IPS DF 6.9 (cell line): ENCODE measurements around the gene SLC7A5.

Source experiments
- DNase-seq: peaks from one replicate; pipeline ENCODE4 v3.0.0-alpha.2; 2013; ENCODE audit warnings: low read depth, low spot score
- H3K27ac ChIP-seq: one replicate; pipeline ENCODE4 v1.5.1; 2013; ENCODE audit warnings: low read length, control low read depth
- H3K27me3 ChIP-seq: 2 replicates; pipeline ENCODE4 v1.6.1; 2013; ENCODE audit warnings: mild to moderate bottlenecking, low read length; ENCODE audit not compliant: control insufficient read depth, insufficient read depth
- H3K36me3 ChIP-seq: 2 replicates; pipeline ENCODE4 v1.6.1; 2013; ENCODE audit warnings: low read length; ENCODE audit not compliant: control insufficient read depth, insufficient read depth
- H3K4me1 ChIP-seq: 2 replicates; pipeline ENCODE4 v1.6.1; 2013; ENCODE audit warnings: low read length; ENCODE audit not compliant: control insufficient read depth, insufficient read depth
- H3K4me3 ChIP-seq: 2 replicates; pipeline ENCODE4 v1.5.1; 2013; ENCODE audit warnings: mild to moderate bottlenecking, low read length
- H3K9me3 ChIP-seq: 2 replicates; pipeline ENCODE4 v1.6.1; 2013; ENCODE audit warnings: low read length, inconsistent platforms; ENCODE audit not compliant: control insufficient read depth, insufficient read depth
- WGBS: extraction: QIAGEN DNeasy Blood & Tissue Kit; methylation state at CpG from one replicate; pipeline ENCODE4 v1.1.7; 2013; ENCODE audit warnings: mixed read lengths, missing lambda C conversion rate; ENCODE audit not compliant: insufficient read length, insufficient coverage; 5-methylcytosine and 5-hydroxymethylcytosine counted together

Gene SLC7A5

DNA sequence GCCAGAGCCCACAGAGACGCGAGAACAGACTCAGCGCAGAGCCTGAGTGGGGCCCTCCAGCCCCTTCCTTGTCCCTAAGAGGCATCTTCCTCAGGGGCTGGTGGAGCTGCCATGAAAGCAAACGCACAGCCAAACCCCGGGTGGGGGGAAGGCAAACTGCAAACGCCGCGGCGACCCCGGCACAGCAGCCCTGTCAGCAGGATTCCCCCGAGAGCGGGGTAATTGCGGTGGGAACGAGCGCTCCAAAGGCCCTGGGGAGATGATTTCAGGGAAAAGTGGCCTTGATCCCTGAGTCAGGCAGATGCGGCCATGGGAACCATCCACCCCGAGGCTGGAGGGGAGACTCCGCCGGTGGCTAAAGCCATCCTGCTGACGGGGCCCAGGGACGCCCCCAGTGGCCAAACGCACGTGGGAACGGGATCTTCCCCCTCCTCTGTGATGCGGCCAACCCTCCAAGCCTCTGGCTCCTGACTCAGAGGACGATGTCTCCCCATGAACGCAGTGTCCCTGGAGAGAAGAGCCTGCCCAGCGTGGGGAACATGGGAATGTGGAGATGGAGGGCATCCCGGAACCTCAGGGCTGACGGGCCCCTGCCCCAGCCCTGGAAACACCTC, 25.1 kb downstream of the SLC7A5 start:
- Histone ChIP-seq H3K9me3 (no peaks in the 10 kb centered on the region), H3K4me3 (no peak overlapping the region), H3K27me3 (no peaks in the 10 kb centered on the region), H3K27ac (no peak overlapping the region), H3K4me1 (no peaks in the 10 kb centered on the region), H3K36me3 (peaks cover 22% of the 10 kb centered on the region)
- no CpG with 5 or more reads among the region's 30 CpGs for WGBS
- DNase-seq, result no peak

DNA sequence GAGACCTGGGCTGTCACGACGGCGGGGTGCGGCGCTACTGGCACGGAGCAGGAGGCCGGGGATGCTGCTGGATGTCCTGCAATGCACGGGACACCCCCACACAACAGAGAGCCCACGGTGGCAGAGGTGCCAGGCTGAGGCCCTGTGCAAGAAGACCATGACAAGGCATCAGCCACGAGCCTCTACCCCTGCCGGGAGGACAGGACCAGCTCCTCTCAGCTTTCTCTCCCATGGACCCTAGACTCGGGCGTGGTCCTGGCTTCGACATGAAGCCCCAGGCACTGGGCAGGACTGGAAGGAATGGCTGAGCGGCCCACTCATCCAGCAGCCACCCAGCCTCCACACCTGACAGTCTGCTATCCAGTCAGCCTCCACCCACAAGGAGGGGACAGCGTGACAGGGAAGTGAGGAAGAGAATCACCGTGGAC, 25.6 kb downstream of the SLC7A5 start:
- Histone ChIP-seq H3K4me3 (no peak overlapping the region), H3K4me1 (no peaks in the 10 kb centered on the region), H3K9me3 (no peaks in the 10 kb centered on the region), H3K36me3 (peaks cover 26% of the 10 kb centered on the region), H3K27ac (no peak overlapping the region), H3K27me3 (no peaks in the 10 kb centered on the region)
- no peak for DNase-seq
- no CpG with 5 or more reads among the region's 17 CpGs for WGBS

DNA sequence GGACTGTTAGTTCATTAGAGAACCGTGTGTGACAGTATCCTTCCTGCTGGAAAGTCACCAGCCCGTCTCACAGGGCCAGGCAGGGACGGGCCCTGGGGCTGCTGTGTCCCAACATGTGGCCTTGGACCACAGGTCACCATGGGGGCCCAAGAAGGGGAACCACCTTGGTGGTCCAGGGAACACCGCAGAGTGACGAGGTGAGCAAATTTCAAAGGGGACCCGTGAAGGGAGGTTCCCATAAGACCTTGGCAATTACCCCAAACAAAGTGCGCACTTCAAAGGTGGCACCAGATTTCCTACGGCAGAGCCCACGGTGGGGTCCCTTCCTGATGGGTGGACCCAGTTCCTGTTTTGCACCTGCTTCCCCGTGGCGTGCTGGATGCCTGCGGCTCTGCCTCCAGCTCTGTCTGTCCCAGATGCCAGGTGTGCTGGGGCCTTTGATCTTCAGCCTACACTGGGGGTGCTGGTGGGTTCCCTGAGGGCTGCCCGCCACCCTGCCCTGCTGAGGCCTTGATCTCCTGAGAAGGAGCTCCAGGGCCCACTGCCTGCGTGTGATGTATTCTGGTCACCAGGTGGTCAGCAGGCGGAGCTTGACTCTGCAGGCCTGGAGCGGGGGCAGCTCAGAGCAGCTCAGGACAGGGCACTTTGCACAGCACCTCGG, 27.0 kb downstream of the SLC7A5 start:
- Histone ChIP-seq H3K4me3 (no peak overlapping the region), H3K9me3 (no peaks in the 10 kb centered on the region), H3K27me3 (no peaks in the 10 kb centered on the region), H3K4me1 (no peaks in the 10 kb centered on the region), H3K36me3 (peaks cover 35% of the 10 kb centered on the region), H3K27ac (no peak overlapping the region)
- DNase-seq, result no peak
- no CpG with 5 or more reads among the region's 17 CpGs for WGBS

DNA sequence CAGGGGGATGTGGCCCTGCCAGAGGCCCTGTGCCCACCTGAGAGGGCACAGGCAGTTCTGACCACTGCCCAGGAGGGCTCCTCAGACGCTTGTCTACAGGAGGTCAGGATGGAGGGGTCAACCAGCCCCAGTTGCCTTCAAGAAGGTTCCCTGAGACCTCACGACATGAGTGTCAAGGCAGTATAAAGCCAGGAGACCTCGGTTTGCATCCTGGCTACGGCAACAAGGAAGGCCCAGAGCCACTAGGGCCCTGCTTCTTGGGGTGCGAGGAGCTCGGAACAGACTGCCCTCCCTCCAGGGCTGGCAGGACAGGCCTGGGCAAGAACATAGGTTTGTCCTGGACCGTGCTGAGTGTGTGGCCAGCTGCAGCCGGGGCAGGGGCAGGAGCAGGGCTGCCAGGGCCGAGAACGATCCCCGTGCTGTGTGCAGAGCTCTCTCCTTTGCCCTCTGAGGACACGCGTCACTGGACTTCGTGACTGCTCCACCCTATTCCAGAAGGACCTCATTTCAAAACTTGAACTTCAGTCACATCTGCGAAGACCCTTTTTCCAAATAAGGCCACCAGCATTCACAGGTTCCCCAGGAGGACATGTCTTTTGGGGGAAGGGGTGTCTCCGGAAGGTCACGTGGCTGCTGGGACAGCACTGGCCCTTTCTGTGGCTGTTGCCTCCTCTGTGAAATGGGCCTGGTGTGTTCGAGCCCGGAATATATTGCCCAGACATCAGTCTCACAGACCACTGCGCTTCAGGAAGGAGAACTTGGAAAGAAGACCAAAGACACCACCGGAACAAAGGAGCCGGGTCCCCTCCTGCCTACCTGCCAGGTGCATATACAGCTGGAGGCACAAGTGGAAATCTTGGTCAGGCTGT, 27.7 kb downstream of the SLC7A5 start:
- no peaks in the 10 kb centered on the region for H3K9me3 ChIP-seq
- peaks cover 42% of the 10 kb centered on the region for H3K36me3 ChIP-seq
- DNase-seq, result no peak
- no peaks in the 10 kb centered on the region for H3K4me1 ChIP-seq
- H3K27me3 ChIP-seq, result no peaks in the 10 kb centered on the region
- no CpG with 5 or more reads among the region's 22 CpGs for WGBS
- H3K27ac ChIP-seq, result no peak overlapping the region
- H3K4me3 ChIP-seq, result no peak overlapping the region

DNA sequence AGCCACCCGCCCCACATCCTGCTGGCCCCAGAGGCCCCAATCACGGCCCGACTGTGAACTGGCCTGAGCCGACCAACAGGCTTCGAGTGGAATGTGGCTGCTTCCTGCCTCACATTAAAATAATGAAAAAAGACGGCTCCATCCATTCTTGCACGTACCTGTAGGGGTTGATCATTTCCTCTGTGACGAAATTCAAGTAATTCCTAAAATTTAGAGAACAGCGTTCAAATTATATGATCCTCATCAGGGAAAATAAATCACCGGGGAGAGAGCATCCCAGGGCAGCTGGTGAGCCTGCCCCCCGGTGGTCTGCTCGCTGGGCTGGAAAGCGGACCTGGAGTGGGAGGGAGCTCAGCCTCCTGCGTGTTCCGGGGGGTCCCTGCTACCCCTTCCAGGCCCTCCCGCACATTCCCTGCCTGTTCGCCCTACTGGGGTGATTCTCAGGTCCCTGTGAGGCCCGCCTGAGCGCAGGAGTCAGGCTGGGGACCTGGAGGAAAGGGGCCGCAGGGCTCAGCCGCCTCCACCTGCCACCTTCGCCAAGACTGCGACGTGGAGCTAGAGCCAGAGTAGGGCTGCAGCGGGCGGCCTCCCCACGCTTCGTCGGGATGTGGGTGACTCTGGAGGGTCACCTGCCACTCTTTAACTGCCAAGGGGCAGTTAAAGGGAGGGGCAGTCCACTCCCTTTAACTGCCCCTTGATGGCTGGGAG, 28.9 kb downstream of the SLC7A5 start:
- H3K9me3 ChIP-seq, result no peaks in the 10 kb centered on the region
- H3K27me3 ChIP-seq, result no peaks in the 10 kb centered on the region
- H3K36me3 ChIP-seq, result peaks cover 50% of the 10 kb centered on the region
- no peak for DNase-seq
- H3K4me3 ChIP-seq, result no peak overlapping the region
- H3K27ac ChIP-seq, result no peak overlapping the region
- H3K4me1 ChIP-seq, result no peaks in the 10 kb centered on the region
- no CpG with 5 or more reads among the region's 29 CpGs for WGBS

DNA sequence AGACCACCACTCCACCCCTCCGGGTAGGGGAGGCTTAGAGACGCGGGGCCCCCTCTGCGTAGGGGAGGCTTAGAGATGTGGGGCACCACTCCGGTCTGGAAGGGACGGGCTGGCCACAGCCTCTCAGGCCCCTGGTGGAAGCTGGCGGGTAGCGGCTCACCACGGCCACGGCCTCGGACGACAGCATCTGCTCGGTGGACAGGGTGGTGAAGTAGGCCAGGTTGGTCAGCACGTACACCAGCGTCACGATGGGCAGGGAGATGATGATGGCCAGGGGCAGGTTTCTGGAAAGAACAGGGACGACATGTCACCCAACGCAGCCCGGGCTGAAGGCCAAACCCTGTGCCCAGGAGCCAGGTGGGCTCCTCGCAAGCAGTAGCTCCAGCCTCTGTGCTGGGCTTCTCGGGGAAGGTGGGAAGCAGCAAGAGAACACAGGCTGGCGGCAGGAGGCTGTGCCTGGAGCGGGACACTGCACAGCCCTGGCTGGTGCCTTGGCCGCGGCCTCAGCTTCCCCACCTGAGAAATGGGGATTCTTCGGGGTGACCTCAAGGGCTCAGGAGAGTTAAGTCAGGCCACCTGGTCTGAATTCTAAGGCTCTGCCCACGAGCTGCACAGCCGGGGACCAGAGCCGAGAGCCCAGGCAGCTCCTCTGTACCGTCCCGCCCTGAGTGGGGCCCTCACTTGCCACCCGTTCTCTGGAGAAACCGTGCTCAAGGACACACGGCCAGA, 29.6 kb downstream of the SLC7A5 start:
- Histone ChIP-seq H3K4me3 (no peak overlapping the region), H3K36me3 (peaks cover 57% of the 10 kb centered on the region), H3K27ac (no peak overlapping the region), H3K27me3 (no peaks in the 10 kb centered on the region), H3K9me3 (no peaks in the 10 kb centered on the region), H3K4me1 (no peaks in the 10 kb centered on the region)
- WGBS, result no CpG with 5 or more reads among the region's 34 CpGs
- DNase-seq, result no peak

DNA sequence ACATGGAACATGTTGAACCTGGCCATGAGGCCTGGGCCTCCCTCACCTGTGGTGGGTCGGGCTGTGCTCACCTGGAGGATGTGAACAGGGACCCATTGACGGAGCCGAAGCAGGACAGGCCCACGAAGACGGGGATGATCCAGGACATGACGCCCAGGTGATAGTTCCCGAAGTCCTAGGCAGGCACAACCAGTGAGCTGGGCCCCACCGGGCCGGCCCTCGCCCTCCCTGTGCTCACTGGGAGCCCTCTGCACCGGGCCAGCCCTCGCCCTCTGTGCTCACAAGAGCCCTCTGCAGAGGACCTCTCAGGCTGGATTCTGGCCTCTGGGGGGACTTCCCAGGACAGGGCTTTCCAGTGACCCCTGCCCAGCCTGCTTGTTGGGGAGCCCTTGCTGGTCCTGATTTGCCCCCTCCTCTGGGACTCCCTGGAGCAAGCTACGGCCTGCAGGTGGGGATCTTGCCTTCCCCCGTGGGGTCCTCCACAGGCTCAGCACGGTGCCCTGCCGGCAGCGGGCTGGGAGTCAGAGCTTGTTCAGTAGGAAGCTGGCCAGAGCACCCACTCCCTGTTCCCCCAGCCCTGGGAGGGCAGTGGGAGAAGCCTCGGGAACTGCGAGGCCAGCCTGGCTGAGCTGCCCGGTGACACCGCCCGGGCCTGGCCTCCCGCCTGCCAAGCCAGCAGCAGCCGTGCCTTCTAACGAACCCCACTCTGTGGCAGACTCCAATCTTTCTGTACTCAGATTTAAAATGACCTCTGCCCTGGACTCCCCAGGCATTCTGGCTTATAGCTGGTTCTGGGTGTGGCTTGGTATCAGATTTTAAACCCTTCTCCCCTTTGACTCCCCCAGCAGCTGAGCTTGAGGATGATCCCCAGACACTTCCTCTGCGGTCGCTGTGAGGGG, 30.4 kb downstream of the SLC7A5 start:
- Histone ChIP-seq H3K4me3 (no peak overlapping the region), H3K9me3 (no peaks in the 10 kb centered on the region), H3K27me3 (no peaks in the 10 kb centered on the region), H3K36me3 (peaks cover 64% of the 10 kb centered on the region), H3K27ac (no peak overlapping the region), H3K4me1 (no peaks in the 10 kb centered on the region; the same call in 1 of the 2 replicates)
- no CpG with 5 or more reads among the region's 27 CpGs for WGBS
- no peak for DNase-seq

DNA sequence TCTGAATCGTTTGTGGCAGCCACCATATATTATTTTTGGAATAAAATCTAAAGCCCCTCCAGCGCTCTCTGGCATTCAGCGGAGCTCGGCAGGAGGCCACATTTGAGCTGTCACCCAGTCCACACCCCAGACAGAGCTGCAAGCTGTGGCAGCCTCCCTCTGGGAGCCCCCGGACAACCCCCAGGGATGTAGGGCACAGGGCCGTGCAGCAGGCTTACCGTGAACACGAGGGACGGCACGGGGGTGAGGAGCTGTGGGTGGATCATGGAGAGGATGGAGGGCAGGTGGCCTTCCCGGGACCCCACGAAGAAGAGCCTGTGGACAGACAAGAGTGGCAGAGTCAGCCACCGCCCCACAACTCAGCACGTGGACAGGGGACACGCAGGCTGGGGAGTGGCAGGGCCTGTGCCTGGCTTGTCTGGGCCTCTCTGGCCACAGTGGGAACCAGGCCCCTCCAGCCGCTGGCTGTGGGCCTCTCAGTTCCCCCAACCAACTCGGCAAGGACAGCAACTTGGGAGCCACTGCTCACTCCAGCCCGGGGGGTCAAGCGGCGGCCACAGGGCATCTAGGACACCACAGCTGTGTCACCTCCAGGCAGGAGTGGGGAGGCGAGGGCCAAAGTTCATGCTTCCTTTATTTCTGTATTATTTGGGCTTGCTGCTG, 31.5 kb downstream of the SLC7A5 start:
- no CpG with 5 or more reads among the region's 21 CpGs for WGBS
- Histone ChIP-seq H3K9me3 (no peaks in the 10 kb centered on the region), H3K4me3 (no peak overlapping the region), H3K27me3 (no peaks in the 10 kb centered on the region), H3K36me3 (peaks cover 66% of the 10 kb centered on the region), H3K27ac (no peak overlapping the region), H3K4me1 (no peaks in the 10 kb centered on the region; the same call in 1 of the 2 replicates)
- DNase-seq, result no peak
